ENCODE measurements around the gene SLX9.

- TF ChIP-seq POLR2AphosphoS5 (IDR thresholded peaks at IDR 0.05; ENCODE audit: low read depth, low read length) (no peak), POLR2A (IDR thresholded peaks at IDR 0.05; ENCODE audit: low read depth, low read length) (no peak), TAF1 (IDR thresholded peaks at IDR 0.05; ENCODE audit: borderline replicate concordance, low read depth, low read length) (no peak)
Observed at GRCh38 chr21:44983421-44984206, 43.8 kb downstream of the SLX9 start.
